Type B pancreatic cell (in vitro differentiated cells): ENCODE results near the gene PASK. TPM values are rescaled to one million over a fixed set of nuclear protein-coding genes. Genes with fewer than 3 reads are reported as not detected.

Experiments
- DNase-seq: peaks from one replicate; pipeline ENCODE4 v3.0.0; 2021; ENCODE audit warnings: mixed read lengths; ENCODE audit not compliant: unreplicated experiment; ENCODE audit errors: extremely low spot score
- H3K27ac Mint-ChIP-seq: 2 replicates; pipeline ENCODE4 v1.8.0; 2021; ENCODE audit warnings: mild to moderate bottlenecking, mixed read lengths
- H3K27me3 Mint-ChIP-seq: 2 replicates; pipeline ENCODE4 v1.8.0; 2021; ENCODE audit warnings: mixed read lengths
- H3K36me3 Mint-ChIP-seq: 2 replicates; pipeline ENCODE4 v1.8.0; 2021; ENCODE audit warnings: mixed read lengths
- H3K4me1 Mint-ChIP-seq: one replicate; pipeline ENCODE4 v1.8.0; 2021; ENCODE audit warnings: mixed read lengths; ENCODE audit not compliant: unreplicated experiment
- H3K4me3 Mint-ChIP-seq: 2 replicates; pipeline ENCODE4 v1.8.0; 2021; ENCODE audit warnings: mild to moderate bottlenecking, mixed read lengths
- H3K9me3 Mint-ChIP-seq: 2 replicates; pipeline ENCODE4 v1.8.0; 2021; ENCODE audit warnings: mixed read lengths
- CTCF ChIP-seq: fragments of 200-600 bp; sonication (generic); conservative IDR thresholded peaks from 2 replicates; pipeline ENCODE4 v1.5.0; 2021; ENCODE audit warnings: antibody characterized with exemption, mild to moderate bottlenecking
- total RNA-seq: library from RNA; stranded (reverse); gene quantifications from 2 replicates; pipeline ENCODE4 v1.2.1, GENCODE V29; 2021; ENCODE audit warnings: low replicate concordance

The PASK gene
- total RNA-seq, 1 donor from 2014 or later, result 50.9 TPM

- H3K4me1 Mint-ChIP-seq, result peaks cover 12% of the 10 kb centered on the region
- H3K27ac Mint-ChIP-seq, result peak overlapping the region; percentile 11
- DNase-seq, result peak; percentile 54
- no peaks in the 10 kb centered on the region for H3K27me3 Mint-ChIP-seq
- TF ChIP-seq CTCF, result no peak
- H3K36me3 Mint-ChIP-seq, result peaks cover 17% of the 10 kb centered on the region
- no peak overlapping the region for H3K4me3 Mint-ChIP-seq
- H3K9me3 Mint-ChIP-seq, result peaks cover 3% of the 10 kb centered on the region
Observed at GRCh38 chr2:241082341-241083090, 66.8 kb downstream of the PASK start.

- Mint-ChIP-seq H3K4me3 (no peak overlapping the region), H3K9me3 (peaks cover 3% of the 10 kb centered on the region), H3K36me3 (peaks cover 17% of the 10 kb centered on the region), H3K27me3 (no peaks in the 10 kb centered on the region), H3K27ac (peak overlapping the region; percentile 50), H3K4me1 (peaks cover 12% of the 10 kb centered on the region)
- no peak for TF ChIP-seq CTCF
- peak; percentile 68 for DNase-seq
Observed at GRCh38 chr2:241081643-241082340, 67.5 kb downstream of the PASK start.

GRCh38 chr2:241081190-241081642, 68.1 kb downstream of the PASK start:
- no peak for TF ChIP-seq CTCF
- DNase-seq, result peak; percentile 60
- H3K4me1 Mint-ChIP-seq, result peaks cover 12% of the 10 kb centered on the region
- H3K27ac Mint-ChIP-seq, result peak overlapping the region; percentile 50
- peaks cover 11% of the 10 kb centered on the region for H3K36me3 Mint-ChIP-seq
- peaks cover under 1% of the 10 kb centered on the region for H3K9me3 Mint-ChIP-seq
- no peaks in the 10 kb centered on the region for H3K27me3 Mint-ChIP-seq
- no peak overlapping the region for H3K4me3 Mint-ChIP-seq

GRCh38 chr2:241080405-241081189, 68.7 kb downstream of the PASK start:
- Mint-ChIP-seq H3K9me3 (no peaks in the 10 kb centered on the region), H3K4me1 (peaks cover 12% of the 10 kb centered on the region), H3K36me3 (peaks cover 10% of the 10 kb centered on the region), H3K27ac (no peak overlapping the region), H3K27me3 (no peaks in the 10 kb centered on the region), H3K4me3 (no peak overlapping the region)
- TF ChIP-seq CTCF, result no peak
- peak; percentile 61 for DNase-seq

GRCh38 chr2:241074901-241075540, 74.3 kb downstream of the PASK start:
- no peak for TF ChIP-seq CTCF

More at GRCh38 chr2:241074901-241075540, 74.3 kb downstream of the PASK start:
- Mint-ChIP-seq H3K4me1 (peaks cover 7% of the 10 kb centered on the region), H3K9me3 (no peaks in the 10 kb centered on the region), H3K27me3 (no peaks in the 10 kb centered on the region), H3K36me3 (peaks cover 10% of the 10 kb centered on the region), H3K4me3 (no peak overlapping the region), H3K27ac (no peak overlapping the region)
- peak; percentile 57 for DNase-seq
